Fibroblast of peridontal ligament (primary cell): ENCODE measurements around the gene MMP28.
A peak's percentile ranks its signal among the peaks of the same experiment; 100 is the strongest.

Source experiments
- DNase-seq: peaks from one replicate; pipeline ENCODE4 v3.0.0-alpha.2; 2010; ENCODE audit errors: extremely low read depth

The MMP28 gene

DNA sequence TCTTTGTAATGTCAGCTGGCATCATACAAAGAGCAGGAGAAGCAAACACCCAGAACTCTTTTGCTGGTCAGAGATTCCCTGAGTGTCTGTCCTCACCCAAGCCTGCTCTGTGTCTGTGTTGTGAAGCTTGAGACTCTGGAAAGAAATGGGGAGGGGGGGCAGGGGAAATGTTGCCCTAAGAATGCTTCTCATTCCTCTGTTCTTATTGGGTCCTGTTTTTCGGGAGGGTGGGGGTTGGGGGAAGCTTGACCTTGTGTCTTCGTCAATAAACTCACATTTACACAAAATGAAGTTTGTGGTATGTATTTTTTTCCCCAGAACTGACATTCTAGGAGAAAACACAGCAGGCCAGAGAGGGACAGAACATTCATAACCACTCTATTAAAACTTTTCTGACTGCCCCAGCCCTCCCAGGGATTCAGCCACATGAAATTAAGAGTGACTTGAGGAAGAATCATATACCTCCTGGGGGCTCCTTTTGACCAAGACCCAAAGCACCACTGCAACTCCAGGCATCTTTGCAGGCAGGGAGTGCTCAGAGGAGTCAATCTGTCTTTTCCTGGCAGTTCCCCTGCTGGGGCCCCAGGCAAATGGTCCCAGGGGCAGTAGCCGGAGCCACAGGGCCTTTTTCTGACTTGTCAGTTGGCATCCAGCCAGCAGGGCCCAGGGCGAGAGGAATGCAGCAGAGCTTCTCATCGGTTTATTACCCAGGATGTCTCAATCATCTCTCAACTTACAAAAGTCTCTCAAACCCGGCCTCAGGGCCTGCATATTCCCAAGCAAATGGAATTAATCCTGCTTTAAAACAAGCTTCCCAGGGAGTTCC is 69.1 kb downstream of the MMP28 start:
- peak; percentile 91 for DNase-seq

DNA sequence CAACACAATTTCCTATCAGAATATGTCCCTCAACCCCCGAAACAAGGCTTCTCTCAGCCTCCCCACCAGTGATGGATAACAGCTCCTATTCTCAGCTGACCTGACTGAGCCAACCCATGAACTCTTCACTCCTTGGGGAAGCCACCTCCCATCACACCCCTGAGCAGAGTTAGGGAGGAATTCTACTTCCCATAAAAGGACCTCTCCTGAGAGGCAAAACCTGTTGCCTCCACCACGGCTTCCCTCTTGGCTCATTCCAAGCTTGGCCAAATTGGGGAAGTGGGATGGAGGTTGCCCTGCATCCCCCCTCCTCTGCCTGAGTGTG is 69.7 kb downstream of the MMP28 start:
- no peak for DNase-seq

DNA sequence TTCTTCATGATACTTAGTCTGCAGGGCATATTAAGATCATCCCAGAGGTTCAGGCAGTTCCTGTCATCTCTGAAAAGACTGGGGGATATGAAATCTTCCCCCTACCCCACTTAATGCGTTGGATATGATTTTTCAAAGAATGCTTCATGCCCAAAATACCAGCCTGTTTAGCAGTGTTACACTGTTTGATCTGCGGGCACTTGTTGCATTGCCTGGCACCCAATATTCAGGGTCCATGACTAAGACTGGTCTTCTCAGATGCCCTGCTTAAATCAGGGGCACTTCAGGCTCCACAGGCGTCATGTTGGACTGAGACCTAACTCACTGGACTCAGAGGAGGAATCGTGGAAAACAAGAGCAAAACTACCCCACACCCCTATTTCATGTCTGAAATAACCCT is 70.4 kb downstream of the MMP28 start:
- DNase-seq = no peak

DNA sequence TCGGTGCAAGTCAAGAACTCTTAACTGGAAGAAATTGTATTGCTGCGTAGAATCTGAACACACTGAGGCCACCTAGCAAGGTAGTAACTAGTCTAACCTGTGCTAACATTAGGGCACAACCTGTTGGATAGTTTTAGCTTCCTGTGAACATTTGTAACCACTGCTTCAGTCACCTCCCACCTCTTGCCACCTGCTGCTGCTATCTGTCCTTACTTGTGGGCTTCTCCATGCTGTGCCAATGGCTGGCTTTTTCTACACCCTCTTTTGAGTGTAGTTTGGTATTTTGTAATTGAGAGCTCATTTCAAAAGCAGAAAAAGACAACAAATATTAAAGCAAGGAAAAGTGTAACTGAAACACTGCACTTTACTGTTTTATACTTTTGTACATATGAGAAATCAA is 71.7 kb downstream of the MMP28 start:
- DNase-seq = no peak

DNA sequence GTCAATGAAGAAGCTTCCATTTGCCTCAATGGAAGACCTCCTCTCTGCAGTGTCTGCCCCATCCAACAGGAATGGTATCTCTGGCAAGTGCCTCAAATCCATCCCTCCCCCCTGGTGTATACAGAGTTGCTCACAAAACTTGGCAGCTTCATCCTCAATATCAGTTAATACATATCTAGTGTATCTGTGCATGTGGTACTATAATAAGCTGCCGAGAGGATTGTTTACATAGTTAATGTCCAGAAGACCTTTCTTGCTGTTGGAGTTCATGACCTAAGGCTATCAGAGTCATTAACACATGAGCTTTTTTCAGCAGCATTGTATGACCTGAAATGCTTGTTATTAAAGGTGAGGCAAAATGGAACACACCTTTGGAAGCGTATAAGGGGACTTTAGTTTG is 78.0 kb downstream of the MMP28 start:
- no peak for DNase-seq

DNA sequence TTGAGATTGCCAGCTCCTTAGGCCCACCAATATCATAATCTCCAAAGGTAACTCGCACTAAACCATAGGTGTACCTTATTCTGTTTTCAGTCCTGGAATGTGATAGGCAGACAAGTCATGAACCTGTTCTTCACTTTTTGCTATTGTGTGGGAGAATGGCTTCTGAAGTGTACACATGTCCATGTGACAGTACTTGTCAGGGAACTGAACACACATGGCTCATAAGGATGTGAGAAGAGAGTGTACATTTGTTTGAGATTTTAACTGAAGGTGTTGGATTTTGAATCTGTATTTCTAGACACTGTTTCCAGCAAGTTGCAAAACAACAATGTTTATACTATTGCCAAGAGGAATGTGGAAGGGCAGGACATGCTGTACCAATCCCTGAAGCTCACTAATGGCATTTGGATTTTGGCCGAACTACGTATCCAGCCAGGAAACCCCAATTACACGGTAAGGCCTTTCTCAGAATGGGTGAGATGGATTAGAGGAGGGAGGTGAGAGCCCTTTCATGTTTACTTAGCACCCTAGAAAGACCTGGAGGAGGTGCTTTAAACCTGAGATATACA is 78.5 kb downstream of the MMP28 start:
- DNase-seq = peak; percentile 30

DNA sequence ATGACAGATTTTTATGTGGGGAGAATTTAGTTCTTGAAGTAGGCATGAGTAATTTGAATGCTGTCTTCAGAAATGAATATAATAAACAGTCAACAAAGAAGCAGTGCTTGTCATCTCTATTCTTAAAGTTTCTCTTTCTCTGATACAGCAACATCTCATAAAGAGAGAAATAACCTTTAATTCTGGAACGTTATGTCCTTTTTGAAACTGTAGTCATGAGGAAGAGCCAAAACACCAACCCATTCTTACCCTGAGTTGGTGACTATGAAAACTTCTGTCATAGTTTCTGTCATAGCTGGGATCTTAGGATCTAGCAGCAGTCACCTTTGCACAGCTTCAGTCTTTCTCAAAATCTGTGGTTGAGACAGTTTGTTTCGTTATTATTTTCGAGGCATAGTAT is 79.3 kb downstream of the MMP28 start:
- DNase-seq = no peak
